Measurements from ENCODE around the gene MGST1.

DNA sequence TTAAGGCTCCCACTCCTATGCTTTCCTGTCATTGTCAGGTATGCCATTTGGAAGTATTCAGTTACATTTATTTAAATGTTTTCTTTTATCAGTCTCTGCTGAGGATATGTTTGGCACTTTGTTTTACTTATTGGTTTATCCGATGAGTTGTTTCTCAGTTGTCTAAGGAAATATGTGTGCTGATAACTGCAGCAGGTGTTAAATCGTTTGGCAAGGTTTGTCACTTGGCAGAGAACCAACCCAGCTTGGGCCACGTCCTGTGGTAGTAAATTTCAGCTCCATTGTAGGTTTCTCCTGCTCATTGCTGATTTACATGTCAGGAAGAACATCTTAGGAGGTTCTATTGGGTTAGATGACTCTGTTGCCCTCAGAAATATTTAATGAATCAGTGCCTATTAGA, 22.0 kb upstream of the MGST1 start:
- TF ChIP-seq, protein P1, sequence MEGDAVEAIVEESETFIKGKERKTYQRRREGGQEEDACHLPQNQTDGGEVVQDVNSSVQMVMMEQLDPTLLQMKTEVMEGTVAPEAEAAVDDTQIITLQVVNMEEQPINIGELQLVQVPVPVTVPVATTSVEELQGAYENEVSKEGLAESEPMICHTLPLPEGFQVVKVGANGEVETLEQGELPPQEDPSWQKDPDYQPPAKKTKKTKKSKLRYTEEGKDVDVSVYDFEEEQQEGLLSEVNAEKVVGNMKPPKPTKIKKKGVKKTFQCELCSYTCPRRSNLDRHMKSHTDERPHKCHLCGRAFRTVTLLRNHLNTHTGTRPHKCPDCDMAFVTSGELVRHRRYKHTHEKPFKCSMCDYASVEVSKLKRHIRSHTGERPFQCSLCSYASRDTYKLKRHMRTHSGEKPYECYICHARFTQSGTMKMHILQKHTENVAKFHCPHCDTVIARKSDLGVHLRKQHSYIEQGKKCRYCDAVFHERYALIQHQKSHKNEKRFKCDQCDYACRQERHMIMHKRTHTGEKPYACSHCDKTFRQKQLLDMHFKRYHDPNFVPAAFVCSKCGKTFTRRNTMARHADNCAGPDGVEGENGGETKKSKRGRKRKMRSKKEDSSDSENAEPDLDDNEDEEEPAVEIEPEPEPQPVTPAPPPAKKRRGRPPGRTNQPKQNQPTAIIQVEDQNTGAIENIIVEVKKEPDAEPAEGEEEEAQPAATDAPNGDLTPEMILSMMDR (IDR thresholded peaks at IDR 0.05; ENCODE audit: low read depth, low read length, missing input control): no peak
- TF ChIP-seq, protein P2, sequence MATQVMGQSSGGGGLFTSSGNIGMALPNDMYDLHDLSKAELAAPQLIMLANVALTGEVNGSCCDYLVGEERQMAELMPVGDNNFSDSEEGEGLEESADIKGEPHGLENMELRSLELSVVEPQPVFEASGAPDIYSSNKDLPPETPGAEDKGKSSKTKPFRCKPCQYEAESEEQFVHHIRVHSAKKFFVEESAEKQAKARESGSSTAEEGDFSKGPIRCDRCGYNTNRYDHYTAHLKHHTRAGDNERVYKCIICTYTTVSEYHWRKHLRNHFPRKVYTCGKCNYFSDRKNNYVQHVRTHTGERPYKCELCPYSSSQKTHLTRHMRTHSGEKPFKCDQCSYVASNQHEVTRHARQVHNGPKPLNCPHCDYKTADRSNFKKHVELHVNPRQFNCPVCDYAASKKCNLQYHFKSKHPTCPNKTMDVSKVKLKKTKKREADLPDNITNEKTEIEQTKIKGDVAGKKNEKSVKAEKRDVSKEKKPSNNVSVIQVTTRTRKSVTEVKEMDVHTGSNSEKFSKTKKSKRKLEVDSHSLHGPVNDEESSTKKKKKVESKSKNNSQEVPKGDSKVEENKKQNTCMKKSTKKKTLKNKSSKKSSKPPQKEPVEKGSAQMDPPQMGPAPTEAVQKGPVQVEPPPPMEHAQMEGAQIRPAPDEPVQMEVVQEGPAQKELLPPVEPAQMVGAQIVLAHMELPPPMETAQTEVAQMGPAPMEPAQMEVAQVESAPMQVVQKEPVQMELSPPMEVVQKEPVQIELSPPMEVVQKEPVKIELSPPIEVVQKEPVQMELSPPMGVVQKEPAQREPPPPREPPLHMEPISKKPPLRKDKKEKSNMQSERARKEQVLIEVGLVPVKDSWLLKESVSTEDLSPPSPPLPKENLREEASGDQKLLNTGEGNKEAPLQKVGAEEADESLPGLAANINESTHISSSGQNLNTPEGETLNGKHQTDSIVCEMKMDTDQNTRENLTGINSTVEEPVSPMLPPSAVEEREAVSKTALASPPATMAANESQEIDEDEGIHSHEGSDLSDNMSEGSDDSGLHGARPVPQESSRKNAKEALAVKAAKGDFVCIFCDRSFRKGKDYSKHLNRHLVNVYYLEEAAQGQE (IDR thresholded peaks at IDR 0.05): no peak
- TF ChIP-seq EGR1 (IDR thresholded peaks at IDR 0.05; ENCODE audit: low read depth in 2 of 2) (no peak), FOXA2 (IDR thresholded peaks at IDR 0.05) (no peak), YY1 (IDR thresholded peaks at IDR 0.05) (no peak), SP1 (IDR thresholded peaks at IDR 0.05) (no peak), JUND (IDR thresholded peaks at IDR 0.05) (no peak), TAF1 (conservative IDR thresholded peaks at IDR 0.05) (no peak), HNF4A (conservative IDR thresholded peaks at IDR 0.05) (no peak), RAD21 (IDR thresholded peaks at IDR 0.05) (no peak), NR2F2 (IDR thresholded peaks at IDR 0.05) (no peak), GABPA (IDR thresholded peaks at IDR 0.05 in 1 of 2, conservative IDR thresholded peaks at IDR 0.05 in 1 of 2) (no peak)
- TF ChIP-seq, protein P3, sequence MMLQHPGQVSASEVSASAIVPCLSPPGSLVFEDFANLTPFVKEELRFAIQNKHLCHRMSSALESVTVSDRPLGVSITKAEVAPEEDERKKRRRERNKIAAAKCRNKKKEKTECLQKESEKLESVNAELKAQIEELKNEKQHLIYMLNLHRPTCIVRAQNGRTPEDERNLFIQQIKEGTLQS (IDR thresholded peaks at IDR 0.05): no peak
- TF ChIP-seq, protein P4, sequence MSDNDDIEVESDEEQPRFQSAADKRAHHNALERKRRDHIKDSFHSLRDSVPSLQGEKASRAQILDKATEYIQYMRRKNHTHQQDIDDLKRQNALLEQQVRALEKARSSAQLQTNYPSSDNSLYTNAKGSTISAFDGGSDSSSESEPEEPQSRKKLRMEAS (IDR thresholded peaks at IDR 0.05): no peak
